Astrocyte (in vitro differentiated cells and primary cell): ENCODE data around the gene SLC48A1. TPM values are rescaled to one million over a fixed set of nuclear protein-coding genes. Genes with fewer than 3 reads are reported as not detected.

ENCODE experiments used
- DNase-seq: peaks from one replicate; pipeline ENCODE4 v3.0.0-alpha.2; 2010; ENCODE audit warnings: low read depth
- FAIRE-seq: peaks from 2 replicates; lab custom pipeline; 2011; peaks lifted over from hg19 to GRCh38; lab: Jason Lieb, UNC
- H2AFZ ChIP-seq: 2 replicates; pipeline ENCODE4 v1.6.0; 2012; ENCODE audit warnings: low read depth, low read length, inconsistent platforms
- H3K27ac ChIP-seq: 2 replicates; pipeline ENCODE4 v1.5.1; 2011; ENCODE audit warnings: low read depth, low read length, inconsistent platforms
- H3K27me3 ChIP-seq: 2 replicates; pipeline ENCODE4 v1.6.0; 2011; ENCODE audit warnings: low read length, inconsistent platforms; ENCODE audit not compliant: insufficient read depth
- H3K36me3 ChIP-seq: 2 replicates; pipeline ENCODE4 v1.5.1; 2011; ENCODE audit warnings: low read length, inconsistent platforms; ENCODE audit not compliant: insufficient read depth
- H3K4me1 ChIP-seq: 2 replicates; pipeline ENCODE4 v1.5.1; 2011; ENCODE audit warnings: low read length, inconsistent platforms; ENCODE audit not compliant: insufficient read depth
- H3K4me2 ChIP-seq: 2 replicates; pipeline ENCODE4 v1.6.0; 2012; ENCODE audit warnings: low read length, inconsistent platforms
- H3K4me3 ChIP-seq: 2 replicates; pipeline ENCODE4 v1.5.1; 2011; ENCODE audit warnings: low read depth, mild to moderate bottlenecking, low read length, inconsistent platforms; ENCODE audit not compliant: insufficient read depth
- H3K79me2 ChIP-seq: 2 replicates; pipeline ENCODE4 v1.6.0; 2012; ENCODE audit warnings: mild to moderate bottlenecking, low read length, inconsistent platforms; ENCODE audit not compliant: insufficient read depth
- H3K9ac ChIP-seq: 2 replicates; pipeline ENCODE4 v1.6.0; 2012; ENCODE audit warnings: mild to moderate bottlenecking, low read length, inconsistent platforms
- H3K9me3 ChIP-seq: 2 replicates; pipeline ENCODE4 v1.5.1; 2012; ENCODE audit warnings: low read depth, mild to moderate bottlenecking, low read length, inconsistent platforms; ENCODE audit not compliant: insufficient read depth
- H4K20me1 ChIP-seq: 2 replicates; pipeline ENCODE4 v1.6.0; 2012; ENCODE audit warnings: low read length, inconsistent platforms; ENCODE audit not compliant: insufficient read depth
- H3K27ac Mint-ChIP-seq: one replicate; pipeline ENCODE4 v1.8.0; 2021; ENCODE audit warnings: mild to moderate bottlenecking, mixed read lengths; ENCODE audit not compliant: unreplicated experiment
- H3K27me3 Mint-ChIP-seq: one replicate; pipeline ENCODE4 v1.8.0; 2021; ENCODE audit warnings: low read depth, mixed read lengths; ENCODE audit not compliant: unreplicated experiment
- H3K36me3 Mint-ChIP-seq: one replicate; pipeline ENCODE4 v1.8.0; 2021; ENCODE audit warnings: low read depth, mixed read lengths; ENCODE audit not compliant: unreplicated experiment
- H3K4me1 Mint-ChIP-seq: one replicate; pipeline ENCODE4 v1.8.0; 2021; ENCODE audit warnings: low read depth, mixed read lengths; ENCODE audit not compliant: unreplicated experiment
- H3K4me3 Mint-ChIP-seq: one replicate; pipeline ENCODE4 v1.8.0; 2021; ENCODE audit warnings: mild to moderate bottlenecking, moderate library complexity, mixed read lengths; ENCODE audit not compliant: unreplicated experiment
- H3K9me3 Mint-ChIP-seq: one replicate; pipeline ENCODE4 v1.8.0; 2021; ENCODE audit warnings: mild to moderate bottlenecking, mixed read lengths; ENCODE audit not compliant: unreplicated experiment
- EZH2 ChIP-seq: IDR thresholded peaks from 2 replicates; pipeline ENCODE4 v1.6.1; 2012; ENCODE audit warnings: mild to moderate bottlenecking, low read length, inconsistent platforms; ENCODE audit not compliant: insufficient read depth
- total RNA-seq: library from RNA; stranded (reverse); gene quantifications from 2 replicates; pipeline ENCODE4 v1.2.1, GENCODE V29; 2021
- TF ChIP-seq, protein P1 (sequence below): IDR thresholded peaks from 2 replicates; pipeline ENCODE4 v1.5.1; 2011; ENCODE audit warnings: low read depth, mild to moderate bottlenecking, inconsistent platforms, low read length, moderate library complexity; ENCODE audit not compliant: insufficient read depth

Gene SLC48A1
- total RNA-seq, 1 donor from 2014 or later: 23.8 TPM

GRCh38 chr12:47781479-47782371 is 8.7 kb downstream of the SLC48A1 start:
- DNase-seq: no peak
- H3K9me3 ChIP-seq: no peaks in the 10 kb centered on the region
- no peak overlapping the region for H3K4me2 ChIP-seq
- peaks cover 24% of the 10 kb centered on the region for H3K36me3 ChIP-seq
- H3K27me3 ChIP-seq: no peaks in the 10 kb centered on the region
- Mint-ChIP-seq H3K4me3 (no peak overlapping the region), H3K4me1 (peaks cover 13% of the 10 kb centered on the region), H3K9me3 (no peaks in the 10 kb centered on the region), H3K27ac (no peak overlapping the region), H3K36me3 (peaks cover 11% of the 10 kb centered on the region), H3K27me3 (no peaks in the 10 kb centered on the region)
- no peak for TF ChIP-seq EZH2
- TF ChIP-seq, protein P1, sequence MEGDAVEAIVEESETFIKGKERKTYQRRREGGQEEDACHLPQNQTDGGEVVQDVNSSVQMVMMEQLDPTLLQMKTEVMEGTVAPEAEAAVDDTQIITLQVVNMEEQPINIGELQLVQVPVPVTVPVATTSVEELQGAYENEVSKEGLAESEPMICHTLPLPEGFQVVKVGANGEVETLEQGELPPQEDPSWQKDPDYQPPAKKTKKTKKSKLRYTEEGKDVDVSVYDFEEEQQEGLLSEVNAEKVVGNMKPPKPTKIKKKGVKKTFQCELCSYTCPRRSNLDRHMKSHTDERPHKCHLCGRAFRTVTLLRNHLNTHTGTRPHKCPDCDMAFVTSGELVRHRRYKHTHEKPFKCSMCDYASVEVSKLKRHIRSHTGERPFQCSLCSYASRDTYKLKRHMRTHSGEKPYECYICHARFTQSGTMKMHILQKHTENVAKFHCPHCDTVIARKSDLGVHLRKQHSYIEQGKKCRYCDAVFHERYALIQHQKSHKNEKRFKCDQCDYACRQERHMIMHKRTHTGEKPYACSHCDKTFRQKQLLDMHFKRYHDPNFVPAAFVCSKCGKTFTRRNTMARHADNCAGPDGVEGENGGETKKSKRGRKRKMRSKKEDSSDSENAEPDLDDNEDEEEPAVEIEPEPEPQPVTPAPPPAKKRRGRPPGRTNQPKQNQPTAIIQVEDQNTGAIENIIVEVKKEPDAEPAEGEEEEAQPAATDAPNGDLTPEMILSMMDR: no peak
- no peaks in the 10 kb centered on the region for H3K4me1 ChIP-seq
- H3K4me3 ChIP-seq: no peak overlapping the region
- H4K20me1 ChIP-seq: peaks cover 58% of the 10 kb centered on the region
- no peak overlapping the region for H3K9ac ChIP-seq
- no peaks in the 10 kb centered on the region for H3K79me2 ChIP-seq
- FAIRE-seq: no peak
- H2AFZ ChIP-seq: no peak overlapping the region
- H3K27ac ChIP-seq: no peak overlapping the region

- H4K20me1 ChIP-seq: peaks cover 64% of the 10 kb centered on the region
- H3K9ac ChIP-seq: peak overlapping the region; percentile 6
- Mint-ChIP-seq H3K27me3 (no peaks in the 10 kb centered on the region), H3K36me3 (peaks cover 15% of the 10 kb centered on the region), H3K9me3 (no peaks in the 10 kb centered on the region), H3K27ac (no peak overlapping the region), H3K4me1 (peaks cover 9% of the 10 kb centered on the region), H3K4me3 (no peak overlapping the region)
- no peaks in the 10 kb centered on the region for H3K4me1 ChIP-seq
- H3K79me2 ChIP-seq: no peaks in the 10 kb centered on the region
- H3K9me3 ChIP-seq: no peaks in the 10 kb centered on the region
- peaks cover 27% of the 10 kb centered on the region for H3K36me3 ChIP-seq
- FAIRE-seq (no peak), DNase-seq (no peak)
- TF ChIP-seq, protein P1: no peak
- no peak for TF ChIP-seq EZH2
- H3K4me2 ChIP-seq: no peak overlapping the region
- no peak overlapping the region for H2AFZ ChIP-seq
- H3K27me3 ChIP-seq: no peaks in the 10 kb centered on the region
- no peak overlapping the region for H3K27ac ChIP-seq
- H3K4me3 ChIP-seq: no peak overlapping the region
Measured at GRCh38 chr12:47782372-47782770, 9.3 kb downstream of the SLC48A1 start.
